ENCODE data around the gene KRTAP5-6. TPM values are rescaled to one million over a fixed set of nuclear protein-coding genes. Genes with fewer than 3 reads are reported as not detected.

The KRTAP5-6 gene
- total and polyA plus RNA-seq, 2 donors (not counting 1 experiment from before 2014, with no cell fraction given) = not detected

GRCh38 chr11:1694846-1695547 is 2.0 kb upstream of the KRTAP5-6 start:
- Histone ChIP-seq H3K27me3 (replicated peaks in 1 of 4; ENCODE audit: control extremely low read depth in 1 of 4, control insufficient read depth in 3 of 4, insufficient read depth in 4 of 4, low read length in 3 of 4) (peaks cover 0 to 40% (median 6%) of the 10 kb centered on the region in 4 experiments), H3K79me2 (ENCODE audit: control insufficient read depth, insufficient read depth, low read length) (no peaks in the 10 kb centered on the region), H3K4me3 (ENCODE audit: control extremely low read depth in 1 of 5, extremely low read depth in 1 of 5, insufficient read depth in 1 of 5, low read depth in 2 of 5, low read length in 4 of 5) (no peak overlapping the region), H3K36me3 (replicated peaks in 1 of 2; ENCODE audit: control extremely low read depth in 1 of 2, control insufficient read depth in 1 of 2, extremely low read depth in 1 of 2, insufficient read depth in 2 of 2, low read length in 1 of 2) (no peaks in the 10 kb centered on the region), H3K9me3 (ENCODE audit: control extremely low read depth in 1 of 3, control insufficient read depth in 2 of 3, insufficient read depth in 1 of 3, low read length in 2 of 3) (no peaks in the 10 kb centered on the region), H3K27ac (ENCODE audit: low read length in 2 of 2) (no peak overlapping the region), H2AFZ (ENCODE audit: insufficient read depth, low read depth, low read length, poor library complexity, severe bottlenecking) (no peak overlapping the region), H3K4me1 (ENCODE audit: control insufficient read depth in 2 of 2, insufficient read depth in 2 of 2, low read length in 2 of 2) (peaks cover 8 to 14% of the 10 kb centered on the region in 2 donors), H4K20me1 (ENCODE audit: control insufficient read depth, insufficient read depth, low read length, poor library complexity, severe bottlenecking) (no peaks in the 10 kb centered on the region), H3K4me2 (replicated peaks; ENCODE audit: low read depth, low read length, poor library complexity, severe bottlenecking) (no peak overlapping the region), H3K9ac (ENCODE audit: low read length) (no peak overlapping the region)
- Mint-ChIP-seq H3K4me1 (peaks cover 5% of the 10 kb centered on the region), H3K27me3 (peaks cover 47% of the 10 kb centered on the region), H3K9me3 (ENCODE audit: insufficient read depth) (peaks cover 4% of the 10 kb centered on the region), H3K27ac (no peak overlapping the region), H3K4me3 (no peak overlapping the region)
- TF ChIP-seq CTCF (IDR thresholded peaks at IDR 0.05) = no peak
- no peak for TF ChIP-seq EZH2 (IDR thresholded peaks at IDR 0.05; ENCODE audit: borderline replicate concordance, insufficient read depth, low read depth, low read length, poor library complexity, severe bottlenecking)
- ATAC-seq (ENCODE audit: low read depth) (no peak), DNase-seq (no peak)
- 97% methylated on average over 11 of the region's 15 CpGs for WGBS (ENCODE audit: insufficient coverage)
- POLR2A ChIA-PET = interaction anchor here (1.7 kb wide), 1 partner anchor 457 kb away, joined by 7 read pairs; no protein-coding TSS in a partner anchor
- intact Hi-C loops (cut with micrococcal nuclease) = loop anchor here (5.0 kb wide), 1 partner anchor 43 kb away; no protein-coding TSS in a partner anchor
- CTCF ChIA-PET = interaction anchor here (0.8 to 6.4 kb wide), 21 partner anchors 10 to 456 kb away, joined by 3 to 394 read pairs (median 8); partner anchors contain the start of genes SYT8 and TNNI2

GRCh38 chr11:1695548-1696108 is 1.4 kb upstream of the KRTAP5-6 start:
- POLR2A ChIA-PET = no interaction called here
- Histone ChIP-seq H3K9ac (ENCODE audit: low read length) (no peak overlapping the region), H3K4me2 (replicated peaks; ENCODE audit: low read depth, low read length, poor library complexity, severe bottlenecking) (no peak overlapping the region), H3K36me3 (replicated peaks in 1 of 2; ENCODE audit: control extremely low read depth in 1 of 2, control insufficient read depth in 1 of 2, extremely low read depth in 1 of 2, insufficient read depth in 2 of 2, low read length in 1 of 2) (no peaks in the 10 kb centered on the region), H3K9me3 (ENCODE audit: control extremely low read depth in 1 of 3, control insufficient read depth in 2 of 3, insufficient read depth in 1 of 3, low read length in 2 of 3) (no peaks in the 10 kb centered on the region), H4K20me1 (ENCODE audit: control insufficient read depth, insufficient read depth, low read length, poor library complexity, severe bottlenecking) (no peaks in the 10 kb centered on the region), H3K27ac (ENCODE audit: low read length in 2 of 2) (no peak overlapping the region), H3K27me3 (replicated peaks in 1 of 4; ENCODE audit: control extremely low read depth in 1 of 4, control insufficient read depth in 3 of 4, insufficient read depth in 4 of 4, low read length in 3 of 4) (peaks cover 0 to 38% (median 6%) of the 10 kb centered on the region in 4 experiments), H3K4me1 (ENCODE audit: control insufficient read depth in 2 of 2, insufficient read depth in 2 of 2, low read length in 2 of 2) (peaks cover 8 to 14% of the 10 kb centered on the region in 2 donors), H2AFZ (ENCODE audit: insufficient read depth, low read depth, low read length, poor library complexity, severe bottlenecking) (no peak overlapping the region), H3K4me3 (ENCODE audit: control extremely low read depth in 1 of 5, extremely low read depth in 1 of 5, insufficient read depth in 1 of 5, low read depth in 2 of 5, low read length in 4 of 5) (no peak overlapping the region), H3K79me2 (ENCODE audit: control insufficient read depth, insufficient read depth, low read length) (no peaks in the 10 kb centered on the region)
- Mint-ChIP-seq H3K27me3 (peaks cover 47% of the 10 kb centered on the region), H3K4me3 (no peak overlapping the region), H3K27ac (no peak overlapping the region), H3K9me3 (ENCODE audit: insufficient read depth) (peaks cover 4% of the 10 kb centered on the region), H3K4me1 (peaks cover 5% of the 10 kb centered on the region)
- WGBS (ENCODE audit: insufficient coverage) = 96% methylated on average over 3 of the region's 3 CpGs
- intact Hi-C loops (cut with micrococcal nuclease) = no loop called here
- DNase-seq (no peak), ATAC-seq (ENCODE audit: low read depth) (no peak)
- TF ChIP-seq EZH2 (IDR thresholded peaks at IDR 0.05; ENCODE audit: borderline replicate concordance, insufficient read depth, low read depth, low read length, poor library complexity, severe bottlenecking) = no peak
- TF ChIP-seq CTCF (IDR thresholded peaks at IDR 0.05) = no peak
- CTCF ChIA-PET = interaction anchor here (1.0 to 6.4 kb wide), 6 partner anchors 9 to 455 kb away, joined by 4 to 394 read pairs (median 110); partner anchors contain the start of gene SYT8

Data from B cell (primary cell).